H1 (cell line): Measurements from ENCODE around the gene FSD1L. TPM values are rescaled to one million over a fixed set of nuclear protein-coding genes. Genes with fewer than 3 reads are reported as not detected.

Experiments used
- CTCF ChIA-PET: fragments of 300-600 bp; sonication (Branson Sonifier 250); formaldehyde crosslinking; loops from one replicate; lab custom pipeline; 2021; ENCODE audit not compliant: partially characterized antibody; lab: Charles Lee
- POLR2A ChIA-PET: fragments of 300-600 bp; sonication (Branson Sonifier 250); formaldehyde crosslinking; loops from one replicate; lab custom pipeline; 2021; ENCODE audit warnings: inconsistent platforms; ENCODE audit not compliant: partially characterized antibody; lab: Charles Lee
- DNase-seq, 2 experiments: peaks; one replicate each; pipeline versions ENCODE4 v3.0.0 to v3.0.0-alpha.2; 2010 to 2022; ENCODE audit warnings: low spot score in 2 of 2, low read depth in 1 of 2, mixed read lengths in 1 of 2
- FAIRE-seq: peaks from 2 replicates; lab custom pipeline; 2011; peaks lifted over from hg19 to GRCh38; lab: Jason Lieb, UNC
- H2AFZ ChIP-seq: 2 replicates; pipeline ENCODE4 v1.8.1; 2012; ENCODE audit warnings: low read length, inconsistent platforms
- H2AK5ac ChIP-seq: 2 replicates; pipeline ENCODE4 v1.6.1; 2013; ENCODE audit warnings: low read depth, low read length
- H2BK120ac ChIP-seq: replicated peaks from 2 replicates; pipeline ENCODE3; 2013; ENCODE audit warnings: low read depth, low read length, inconsistent platforms
- H2BK12ac ChIP-seq: 2 replicates; pipeline ENCODE4 v1.6.1; 2013; ENCODE audit warnings: low read depth, low read length
- H2BK15ac ChIP-seq: 2 replicates; pipeline ENCODE4 v1.6.1; 2013; ENCODE audit warnings: low read length
- H2BK20ac ChIP-seq: 2 replicates; pipeline ENCODE4 v1.6.1; 2013; ENCODE audit warnings: low read length
- H2BK5ac ChIP-seq: 2 replicates; pipeline ENCODE4 v1.6.1; 2013; ENCODE audit warnings: low read depth, low read length
- H3K14ac ChIP-seq: 2 replicates; pipeline ENCODE4 v1.6.1; 2013; ENCODE audit warnings: inconsistent platforms; ENCODE audit not compliant: insufficient read length
- H3K18ac ChIP-seq: 2 replicates; pipeline ENCODE4 v1.6.1; 2013; ENCODE audit warnings: low read length; ENCODE audit errors: extremely low read depth
- H3K23ac ChIP-seq: 2 replicates; pipeline ENCODE4 v1.6.1; 2013; ENCODE audit warnings: inconsistent platforms; ENCODE audit not compliant: insufficient read length
- H3K23me2 ChIP-seq: 2 replicates; pipeline ENCODE4 v1.6.1; 2013; ENCODE audit warnings: low read depth, low read length
- H3K27ac ChIP-seq: 2 replicates; pipeline ENCODE4 v1.6.1; 2011; ENCODE audit warnings: low read depth, low read length, inconsistent platforms
- H3K27me3 ChIP-seq, 4 experiments: replicated peaks in 1 of 4; 1 replicate in 1 of 4; 2 replicates in 3 of 4; pipeline versions ENCODE4 v1.6.1 to v1.8.1; 2011 to 2013; ENCODE audit warnings: low read length in 3 of 4, mild to moderate bottlenecking in 3 of 4, inconsistent platforms in 2 of 4, mixed read lengths in 2 of 4, moderate library complexity in 1 of 4; ENCODE audit not compliant: control insufficient read depth in 3 of 4, insufficient read depth in 3 of 4; ENCODE audit errors: extremely low read depth in 1 of 4
- H3K36me3 ChIP-seq, 4 experiments: 2 replicates each; pipeline versions ENCODE4 v1.6.1 to v1.8.1; 2011 to 2013; ENCODE audit warnings: mild to moderate bottlenecking in 4 of 4, low read length in 3 of 4, moderate library complexity in 2 of 4, control low read depth in 1 of 4, inconsistent platforms in 1 of 4; ENCODE audit not compliant: insufficient read depth in 4 of 4, control insufficient read depth in 2 of 4
- H3K4ac ChIP-seq: replicated peaks from 2 replicates; pipeline ENCODE3; 2013; ENCODE audit warnings: low read length, low read depth, mixed read lengths, inconsistent platforms; ENCODE audit not compliant: insufficient read length
- H3K4me1 ChIP-seq, 4 experiments: replicated peaks in 1 of 4; 1 replicate in 1 of 4; 2 replicates in 3 of 4; pipeline versions ENCODE4 v1.6.1 to v1.8.1; 2011 to 2013; ENCODE audit warnings: low read length in 3 of 4, inconsistent platforms in 2 of 4, mixed read lengths in 1 of 4; ENCODE audit not compliant: insufficient read depth in 4 of 4, control insufficient read depth in 3 of 4
- H3K4me2 ChIP-seq, 2 experiments: 2 replicates each; pipeline versions ENCODE4 v1.6.1 to v1.8.1; 2011 to 2013; ENCODE audit warnings: low read depth in 2 of 2, low read length in 2 of 2, control low read depth in 1 of 2, inconsistent platforms in 1 of 2, mild to moderate bottlenecking in 1 of 2; ENCODE audit not compliant: insufficient read depth in 1 of 2
- H3K4me3 ChIP-seq, 4 experiments: fragments of 200-600, 300-600 bp in 1 of 4; sonication (generic), shearing (Covaris generic), sonication (Bioruptor Twin) in 1 of 4; 2 replicates each; pipeline versions ENCODE4 v1.5.1 to v1.8.1; 2011 to 2016; ENCODE audit warnings: low read length in 4 of 4, low read depth in 3 of 4, control low read depth in 2 of 4, inconsistent platforms in 2 of 4, mild to moderate bottlenecking in 2 of 4, mixed read lengths in 1 of 4, moderate library complexity in 1 of 4; ENCODE audit not compliant: insufficient read depth in 2 of 4; ENCODE audit errors: extremely low read depth in 1 of 4
- H3K56ac ChIP-seq: replicated peaks from 2 replicates; pipeline ENCODE3; 2013; ENCODE audit warnings: low read depth, mild to moderate bottlenecking, mixed read lengths, low read length, inconsistent platforms; ENCODE audit not compliant: insufficient read length
- H3K79me1 ChIP-seq: 2 replicates; pipeline ENCODE4 v1.6.1; 2013; ENCODE audit warnings: low read depth, low read length, control low read depth
- H3K79me2 ChIP-seq, 2 experiments: 2 replicates each; pipeline versions ENCODE4 v1.6.1 to v1.8.1; 2012 to 2013; ENCODE audit warnings: low read length in 2 of 2, mild to moderate bottlenecking in 2 of 2, inconsistent platforms in 1 of 2; ENCODE audit not compliant: insufficient read depth in 2 of 2, control insufficient read depth in 1 of 2
- H3K9ac ChIP-seq, 4 experiments: replicated peaks in 1 of 4; 1 replicate in 1 of 4; 2 replicates in 3 of 4; pipeline versions ENCODE4 v1.6.1 to v1.8.1; 2011 to 2013; ENCODE audit warnings: low read depth in 3 of 4, low read length in 3 of 4, control low read depth in 2 of 4, mild to moderate bottlenecking in 2 of 4, moderate library complexity in 2 of 4, inconsistent platforms in 1 of 4; ENCODE audit errors: extremely low read depth in 1 of 4
- H3K9me3 ChIP-seq, 2 experiments: 2 replicates each; pipeline versions ENCODE4 v1.6.1 to v1.8.1; 2012 to 2013; ENCODE audit warnings: mild to moderate bottlenecking in 2 of 2, moderate library complexity in 2 of 2, control low read depth in 1 of 2, inconsistent platforms in 1 of 2, low read depth in 1 of 2, low read length in 1 of 2, mixed read lengths in 1 of 2; ENCODE audit not compliant: insufficient read depth in 2 of 2
- H4K20me1 ChIP-seq, 2 experiments: replicated peaks in 1 of 2; 2 replicates each; pipeline versions ENCODE3 to v1.8.1; 2011 to 2013; ENCODE audit warnings: inconsistent platforms in 2 of 2, low read length in 2 of 2, mild to moderate bottlenecking in 1 of 2; ENCODE audit not compliant: insufficient read depth in 2 of 2, control insufficient read depth in 1 of 2
- H4K5ac ChIP-seq: 2 replicates; pipeline ENCODE4 v1.6.1; 2013; ENCODE audit warnings: low read length, low read depth, mixed read lengths, inconsistent platforms; ENCODE audit not compliant: insufficient read length
- H4K8ac ChIP-seq: 2 replicates; pipeline ENCODE4 v1.8.0; 2013; ENCODE audit warnings: mild to moderate bottlenecking, moderate library complexity, low read length, inconsistent platforms; ENCODE audit not compliant: insufficient read depth; ENCODE audit errors: extremely low read depth
- H4K91ac ChIP-seq: replicated peaks from 2 replicates; pipeline ENCODE3; 2013; ENCODE audit warnings: low read length, mixed read lengths, inconsistent platforms; ENCODE audit not compliant: insufficient read length
- EP300 ChIP-seq, 2 experiments: IDR thresholded peaks; 1 replicate in 1 of 2; 2 replicates in 1 of 2; pipeline ENCODE4 v1.6.1; 2011 to 2012; ENCODE audit warnings: low read depth in 2 of 2, low read length in 2 of 2, mild to moderate bottlenecking in 2 of 2, borderline replicate concordance in 1 of 2, inconsistent platforms in 1 of 2, moderate library complexity in 1 of 2
- YY1 ChIP-seq: IDR thresholded peaks from 2 replicates; pipeline ENCODE4 v1.6.1; 2011; ENCODE audit warnings: low read depth, mild to moderate bottlenecking, low read length
- WGBS, 2 experiments: shearing (Covaris generic) in 1 of 2; methylation state at CpG; one replicate each; pipeline versions ENCODE4 v1.1.6 to v1.1.7; 2013 to 2015; ENCODE audit warnings: low lambda C conversion rate in 2 of 2, mixed read lengths in 2 of 2, inconsistent platforms in 1 of 2, low coverage in 1 of 2, missing lambda C conversion rate in 1 of 2; ENCODE audit not compliant: insufficient replicate concordance in 2 of 2, insufficient coverage in 1 of 2, insufficient read length in 1 of 2; ENCODE audit errors: extremely low coverage in 1 of 2, missing lambda C conversion rate in 1 of 2; 5-methylcytosine and 5-hydroxymethylcytosine counted together
- polyA plus RNA-seq, 7 experiments: library from polyadenylated mRNA; depleted of rRNA in 3 of 7; stranded (reverse) in 5 of 7; unstranded in 2 of 7; fragments of >200 nt in 5 of 7; fragments of 200-250 nt in 2 of 7; gene quantifications; 1 replicate in 5 of 7; 2 replicates in 1 of 7; 4 replicates in 1 of 7; pipeline versions ENCODE4 v1.2.1 to v1.2.3, GENCODE V29; 2011 to 2013; ENCODE audit warnings: missing spikeins in 2 of 7, mixed read lengths in 2 of 7
- total RNA-seq: library from RNA; stranded (reverse); fragmentation: NEBNext Ultra II Directional; extraction: Animal tissue kit (Norgen Biotek cat#: 25700); gene quantifications from 2 replicates; pipeline ENCODE4 v1.2.1, GENCODE V29; 2021

Gene FSD1L
- total and polyA plus RNA-seq, 2 of the 8 experiments (the other 6 are each of a cell fraction or from before 2014, with no cell fraction given) = 0.91 to 4.8 TPM

DNA sequence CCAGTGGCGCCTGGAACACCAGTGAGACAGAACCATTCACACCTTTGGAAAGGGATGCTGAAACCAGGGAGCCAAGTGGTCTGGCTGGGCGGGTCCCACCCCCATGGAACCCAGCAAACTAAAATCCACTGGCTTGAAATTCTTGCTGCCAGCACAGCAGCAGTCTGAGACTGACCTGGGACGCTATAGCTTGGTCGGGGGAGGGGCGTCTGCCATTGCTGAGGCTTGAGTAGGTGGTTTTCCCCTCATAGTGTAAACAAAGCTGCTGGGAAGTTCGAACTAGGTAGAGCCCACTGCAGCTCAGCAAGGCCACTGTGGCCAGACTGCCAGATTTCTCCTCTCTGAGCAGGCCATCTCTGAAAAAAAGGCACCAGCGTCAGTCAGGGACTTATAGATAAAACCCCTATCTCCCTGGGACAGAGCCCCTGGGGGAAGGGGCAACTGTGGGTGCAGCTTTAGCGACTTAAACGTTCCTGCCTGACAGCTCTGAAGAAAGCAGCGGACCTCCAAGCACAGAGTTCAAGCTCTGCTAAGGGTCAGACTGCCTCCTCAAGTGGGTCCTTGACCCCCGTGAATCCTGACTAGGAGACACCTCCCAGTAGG, 68.1 kb downstream of the FSD1L start:
- H4K91ac ChIP-seq = no peak overlapping the region
- H4K5ac ChIP-seq = no peak overlapping the region
- no peak overlapping the region; a peak in 1 of 7 replicates for H3K9ac ChIP-seq
- no peaks in the 10 kb centered on the region for H4K20me1 ChIP-seq
- H3K27ac ChIP-seq = no peak overlapping the region; the same call in 1 of the 2 replicates
- peak; percentile 15 to 59 for DNase-seq
- no peak for FAIRE-seq
- WGBS, 2 experiments = 82% methylated on average over 11 of the region's 11 CpGs; no CpG with 5 or more reads in 1 of the 2 experiments
- H3K18ac ChIP-seq = no peak overlapping the region
- peak overlapping the region in 1 of 2 experiments; percentile 13; a peak in 1 of 4 replicates for H3K4me2 ChIP-seq
- H4K8ac ChIP-seq = no peak overlapping the region; the same call in 1 of the 2 replicates
- no peak overlapping the region for H2BK12ac ChIP-seq
- H3K4me1 ChIP-seq = peaks cover 0 to 4% (median 0%) of the 10 kb centered on the region in 4 experiments; a peak in 1 of 7 replicates
- H2BK120ac ChIP-seq = no peak overlapping the region
- H2AFZ ChIP-seq = no peak overlapping the region
- H3K14ac ChIP-seq = no peak overlapping the region
- H2BK15ac ChIP-seq = no peak overlapping the region
- no peak overlapping the region for H2BK20ac ChIP-seq
- H2AK5ac ChIP-seq = no peak overlapping the region
- no peak overlapping the region for H3K56ac ChIP-seq
- 0 out of 8 replicates have a peak overlapping the region, but pooled peaks of 1 of the 4 experiments have one; percentile 3 for H3K4me3 ChIP-seq
- no peak overlapping the region for H3K4ac ChIP-seq
- H2BK5ac ChIP-seq = no peak overlapping the region
- no peaks in the 10 kb centered on the region for H3K79me1 ChIP-seq
- peaks cover 0 to 6% of the 10 kb centered on the region in 2 experiments; a peak in 1 of 4 replicates for H3K9me3 ChIP-seq
- no peaks in the 10 kb centered on the region for H3K27me3 ChIP-seq
- peaks cover 0 to 8% (median 0%) of the 10 kb centered on the region in 4 experiments; a peak in 4 of 8 replicates for H3K36me3 ChIP-seq
- H3K23ac ChIP-seq = no peak overlapping the region
- H3K79me2 ChIP-seq = no peaks in the 10 kb centered on the region
- H3K23me2 ChIP-seq = no peaks in the 10 kb centered on the region
- ChIA-PET CTCF (interaction anchor here (0.6 to 1.3 kb wide), 2 partner anchors 21 to 158 kb away, joined by 3 read pairs; no protein-coding TSS in a partner anchor), POLR2A (interaction anchor here (0.6 kb wide), 1 partner anchor 1338 kb away, joined by 3 read pairs; no protein-coding TSS in a partner anchor)
- TF ChIP-seq YY1 (0 out of 2 replicates have a peak, but pooled peaks have one; percentile 41), EP300 (IDR thresholded peaks at IDR 0.05; ENCODE audit: borderline replicate concordance in 1 of 2, low read depth in 2 of 2, low read length in 2 of 2) (no peak)
